Fibroblast of skin of scalp (primary cell): ENCODE data around the gene DNASE1L3.
"Not testable (repeated sequence)": the region's sequence is repeated elsewhere in the genome, so short reads cannot be mapped to it uniquely, and the experiment has no call there.

ENCODE experiments used
- DNase-seq: peaks from one replicate; pipeline ENCODE4 v3.0.0-alpha.2; 2013

The DNASE1L3 gene

DNA sequence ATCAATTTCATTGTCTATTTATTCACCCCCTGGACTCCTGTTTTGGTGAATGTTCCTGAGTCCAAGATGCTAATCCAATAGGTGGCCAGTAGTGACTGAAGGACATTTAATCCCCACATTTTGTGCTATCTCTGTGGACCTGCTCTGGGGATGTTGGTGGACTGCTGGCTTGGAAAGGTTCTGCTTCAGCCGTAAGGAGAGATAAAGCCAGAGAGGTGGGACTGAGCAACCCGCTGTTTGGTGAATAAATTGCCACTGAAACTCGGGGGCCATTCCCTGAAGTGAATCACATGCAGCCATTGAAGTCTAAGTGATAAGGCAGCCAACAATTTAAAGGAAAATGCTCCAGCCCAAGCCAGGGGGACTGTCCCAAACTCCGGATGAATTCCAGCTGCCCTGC lies 25.2 kb upstream of the DNASE1L3 start:
- DNase-seq, result no peak

DNA sequence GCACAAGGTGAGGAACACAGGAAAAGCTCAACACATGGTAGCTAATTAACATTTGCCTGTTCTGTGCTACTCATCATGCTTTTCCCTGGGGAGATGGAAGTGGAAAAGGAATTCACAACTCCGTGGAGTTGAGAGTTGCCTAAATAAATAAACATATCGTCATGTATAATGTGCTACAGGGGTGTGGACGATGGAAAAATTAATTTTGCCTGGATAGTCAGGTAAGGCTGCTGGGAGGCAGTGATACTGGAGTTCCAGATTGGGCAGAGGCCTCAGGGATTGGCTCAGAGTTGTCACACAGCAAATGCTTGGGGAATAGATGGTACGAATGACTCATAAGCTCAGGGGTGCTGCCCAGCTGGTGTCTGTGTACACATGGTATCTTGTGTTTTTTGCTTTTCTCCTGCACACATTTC lies 23.8 kb upstream of the DNASE1L3 start:
- peak; percentile 36 for DNase-seq

DNA sequence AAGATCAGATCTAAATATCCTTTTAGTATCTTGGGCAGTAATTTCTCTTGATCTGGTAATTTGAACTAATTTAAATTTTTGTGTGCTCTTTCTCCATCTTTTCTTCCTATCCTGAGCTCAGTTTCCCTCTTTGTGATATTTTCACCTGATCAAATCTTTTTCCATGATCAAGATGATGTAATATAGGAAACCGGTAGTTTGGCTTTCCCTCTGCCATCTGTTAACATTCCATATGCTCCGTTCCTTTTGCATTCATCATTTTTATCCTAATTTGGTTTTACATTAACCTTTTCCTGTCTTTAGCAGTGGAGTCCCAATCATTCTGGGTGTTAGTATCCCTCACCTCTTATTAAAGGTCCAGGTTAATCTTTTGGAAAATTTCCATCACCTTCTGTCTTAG lies 20.9 kb upstream of the DNASE1L3 start:
- DNase-seq, result peak; percentile 15

DNA sequence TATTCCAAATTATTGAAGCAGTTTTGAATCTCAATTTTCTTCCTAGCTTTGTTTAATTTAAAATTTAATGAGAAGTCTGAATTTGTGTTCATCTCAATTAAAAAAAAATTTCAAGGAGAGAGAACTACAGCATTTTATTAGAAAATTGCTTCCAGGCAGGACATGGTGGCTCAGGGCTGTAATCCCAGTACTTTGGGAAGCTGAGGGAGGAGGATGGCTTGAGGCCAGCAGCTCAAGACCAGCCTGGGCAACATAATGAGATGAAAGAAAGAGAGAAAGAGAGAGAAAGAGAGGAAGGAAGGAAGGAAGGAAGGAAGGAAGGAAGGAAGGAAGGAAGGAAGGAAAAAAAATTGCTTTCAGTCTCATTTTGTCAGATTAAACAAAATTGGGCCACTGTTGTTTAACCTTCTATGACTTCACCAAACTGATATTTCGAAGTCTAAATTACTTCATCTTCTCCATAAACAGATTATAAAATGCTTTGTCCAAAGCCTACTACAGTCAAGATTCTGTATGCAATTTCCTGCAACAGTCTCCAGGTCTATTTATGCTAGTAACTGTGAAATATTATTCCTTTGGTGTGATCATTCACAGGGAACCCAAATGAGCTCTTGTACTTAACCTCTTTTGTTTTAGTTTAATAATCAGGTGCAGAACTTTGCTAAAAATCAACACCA lies 20.2 kb upstream of the DNASE1L3 start:
- no peak for DNase-seq

DNA sequence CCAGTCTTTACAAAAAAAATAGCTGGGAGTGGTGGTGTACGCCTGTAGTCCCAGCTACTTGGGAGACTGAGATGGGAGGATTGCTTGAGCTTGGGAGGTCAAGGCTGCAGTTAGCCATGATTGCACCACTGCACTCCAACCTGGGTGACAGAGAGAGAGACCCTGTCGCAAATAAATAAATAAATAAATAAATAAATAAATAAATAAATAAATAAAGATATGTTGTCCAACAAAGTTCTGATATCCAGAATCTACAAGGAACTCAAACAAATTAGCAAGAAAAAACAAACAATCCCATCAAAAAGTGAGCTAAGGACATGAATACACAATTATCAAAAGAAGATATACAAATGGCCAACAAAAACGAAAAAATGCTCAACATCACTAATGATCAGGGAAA lies 17.2 kb upstream of the DNASE1L3 start:
- DNase-seq, result not testable (repeated sequence)

DNA sequence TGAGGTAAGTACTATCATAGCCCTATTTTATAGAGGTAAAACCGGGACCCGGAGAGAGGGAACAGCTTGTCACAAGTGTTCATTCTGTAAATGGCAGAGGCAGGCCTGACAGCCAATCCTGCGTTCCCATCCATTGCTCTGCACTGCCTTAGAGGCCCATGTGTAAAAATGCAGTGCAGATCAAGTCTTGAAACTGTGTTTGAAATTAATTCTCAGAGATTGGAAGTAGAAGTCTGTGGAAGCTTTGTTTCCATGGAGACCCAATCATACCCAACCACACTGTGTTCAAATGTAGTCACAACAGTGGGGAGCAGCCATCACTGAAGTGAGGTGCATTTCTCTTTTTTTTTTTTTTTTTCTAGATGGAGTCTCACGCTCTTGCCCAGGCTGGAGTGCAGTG lies 13.1 kb upstream of the DNASE1L3 start:
- DNase-seq, result no peak

DNA sequence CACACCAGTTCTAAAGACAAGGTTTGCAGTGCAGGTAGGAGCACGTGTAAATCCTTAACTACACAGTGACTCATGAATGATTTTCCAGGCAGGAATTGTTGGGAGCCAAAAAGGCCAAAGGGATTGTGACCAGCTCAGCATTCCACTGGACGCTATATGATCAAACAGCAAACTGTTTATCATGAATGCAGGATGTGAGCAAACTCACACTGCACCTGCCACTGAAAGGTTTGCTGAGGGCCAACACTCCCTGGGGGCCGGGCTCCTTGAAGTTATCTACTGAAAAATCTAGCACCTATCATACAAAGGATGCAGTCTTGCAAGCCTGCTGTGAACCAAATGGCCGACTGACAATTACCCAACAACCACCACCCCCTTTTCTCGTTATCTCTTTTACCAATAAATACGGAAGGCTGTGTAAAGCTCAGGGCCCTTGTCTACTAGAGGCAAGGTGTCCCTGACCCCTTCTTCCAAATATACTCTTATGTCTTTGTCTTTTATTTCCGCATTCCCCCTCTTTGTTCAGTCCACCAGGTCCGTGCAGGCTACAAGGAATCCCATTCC lies 11.5 kb upstream of the DNASE1L3 start:
- DNase-seq, result no peak

DNA sequence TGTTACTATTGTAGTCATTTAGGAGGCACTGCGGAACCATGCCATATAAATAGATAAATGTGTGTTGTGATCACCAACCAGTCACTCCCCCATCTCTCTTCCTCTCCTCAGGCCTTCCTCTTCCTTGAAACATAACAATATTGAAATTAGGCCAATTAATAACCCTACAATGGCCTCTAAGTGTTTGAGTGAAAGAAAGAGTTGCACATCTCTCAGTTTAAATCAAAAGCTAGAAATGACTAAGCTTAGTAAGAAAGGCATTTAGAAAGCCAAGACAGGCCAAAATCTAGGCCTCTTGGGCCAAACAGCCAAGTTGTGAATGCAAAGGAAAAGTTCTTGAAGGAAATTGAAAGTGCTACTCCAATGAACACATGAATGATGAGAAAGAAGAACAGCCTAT lies 8.1 kb upstream of the DNASE1L3 start:
- no peak for DNase-seq

DNA sequence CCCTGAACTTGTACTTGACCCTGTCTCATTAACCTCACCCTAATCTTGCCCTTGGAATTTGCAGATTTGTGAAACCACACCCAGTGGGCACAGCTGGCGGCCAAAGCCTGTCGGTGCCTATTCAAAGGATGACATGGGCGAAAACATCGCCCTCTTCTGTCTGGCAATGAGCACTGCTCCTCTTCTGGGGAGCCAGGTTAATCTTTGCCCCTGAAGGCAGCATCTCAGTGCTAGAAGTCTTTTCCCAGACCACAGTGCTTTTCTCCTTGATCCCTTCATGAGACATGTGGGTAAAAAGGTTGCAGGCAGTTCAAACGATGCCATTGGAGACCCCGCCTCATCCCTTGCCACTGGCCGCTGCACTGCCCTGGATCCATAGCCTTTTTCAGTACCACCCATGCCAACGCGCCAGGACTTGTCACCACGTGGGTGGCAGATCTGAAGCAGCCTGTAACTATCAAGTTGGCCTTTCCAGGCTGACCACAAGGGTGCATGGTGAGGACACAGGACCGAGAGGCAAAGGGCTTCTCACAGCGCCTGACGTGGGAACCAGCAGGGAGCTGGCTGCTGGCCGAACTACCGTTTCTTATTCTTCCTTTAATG lies 6.5 kb upstream of the DNASE1L3 start:
- peak; percentile 59 for DNase-seq

DNA sequence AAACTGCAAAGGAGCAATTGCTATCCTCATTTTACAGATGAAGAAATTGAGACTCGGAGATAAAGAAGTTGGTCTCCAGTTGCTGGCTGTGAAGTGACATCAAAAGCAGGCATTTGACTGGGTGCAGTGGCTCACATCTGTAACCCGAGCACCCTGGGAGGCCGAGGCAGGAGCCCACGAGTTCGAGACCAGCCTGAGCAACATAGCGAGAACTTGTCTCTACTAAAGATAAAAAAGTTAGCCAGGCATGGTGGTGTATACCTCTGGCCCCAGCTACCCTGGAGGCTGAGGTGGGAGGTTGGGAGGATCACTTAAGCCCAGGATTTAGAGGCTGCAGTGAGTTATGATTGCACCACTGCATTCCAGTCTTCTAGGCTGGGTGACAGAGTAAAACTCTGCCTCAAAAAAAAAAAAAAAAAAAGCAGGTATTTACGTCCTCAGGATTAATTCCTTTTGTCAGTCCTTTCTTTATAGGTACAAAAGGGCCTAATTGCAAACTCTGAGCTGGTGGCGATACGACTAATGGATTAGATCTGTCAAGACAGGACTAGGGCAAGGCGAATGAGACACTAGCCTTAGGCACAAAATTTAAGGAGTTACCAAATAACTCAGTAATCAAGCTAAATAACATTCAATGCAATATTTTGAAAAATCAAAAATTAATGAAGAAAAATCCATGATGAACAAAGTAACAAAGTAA lies 5.9 kb upstream of the DNASE1L3 start:
- no peak for DNase-seq

DNA sequence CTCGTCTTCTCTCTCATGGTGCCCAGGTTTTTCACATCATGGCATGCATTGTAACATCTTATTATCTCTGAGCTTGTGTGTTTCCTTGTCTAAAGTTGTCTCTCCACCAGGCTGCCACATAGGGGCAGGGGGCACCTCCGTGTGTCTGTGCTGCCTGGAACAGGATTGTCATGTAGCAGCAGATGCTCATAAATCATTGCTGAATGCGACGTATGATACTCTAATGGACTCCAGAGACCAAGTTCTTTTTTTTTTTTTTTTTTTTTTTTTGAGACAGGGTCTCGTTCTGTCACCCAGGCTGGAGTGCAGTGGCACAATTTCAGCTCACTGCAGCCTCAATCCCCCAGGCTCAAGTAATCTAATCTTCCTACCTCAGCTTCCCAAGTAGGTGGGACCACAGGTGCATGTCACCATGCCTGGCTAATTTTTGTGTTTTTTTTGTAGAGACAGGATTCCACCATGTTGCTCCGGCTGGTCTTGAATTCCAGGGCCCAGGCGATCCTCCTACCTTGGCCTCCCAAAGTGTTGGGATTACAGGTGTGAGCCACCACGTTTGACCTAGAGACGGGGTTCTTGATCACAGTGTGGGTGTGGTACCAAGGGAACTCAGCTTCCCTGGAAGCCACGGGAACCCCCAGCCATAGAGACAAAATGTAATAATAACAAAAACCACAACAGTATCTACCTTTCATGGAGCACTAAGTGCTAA lies 4.7 kb upstream of the DNASE1L3 start:
- DNase-seq, result no peak

DNA sequence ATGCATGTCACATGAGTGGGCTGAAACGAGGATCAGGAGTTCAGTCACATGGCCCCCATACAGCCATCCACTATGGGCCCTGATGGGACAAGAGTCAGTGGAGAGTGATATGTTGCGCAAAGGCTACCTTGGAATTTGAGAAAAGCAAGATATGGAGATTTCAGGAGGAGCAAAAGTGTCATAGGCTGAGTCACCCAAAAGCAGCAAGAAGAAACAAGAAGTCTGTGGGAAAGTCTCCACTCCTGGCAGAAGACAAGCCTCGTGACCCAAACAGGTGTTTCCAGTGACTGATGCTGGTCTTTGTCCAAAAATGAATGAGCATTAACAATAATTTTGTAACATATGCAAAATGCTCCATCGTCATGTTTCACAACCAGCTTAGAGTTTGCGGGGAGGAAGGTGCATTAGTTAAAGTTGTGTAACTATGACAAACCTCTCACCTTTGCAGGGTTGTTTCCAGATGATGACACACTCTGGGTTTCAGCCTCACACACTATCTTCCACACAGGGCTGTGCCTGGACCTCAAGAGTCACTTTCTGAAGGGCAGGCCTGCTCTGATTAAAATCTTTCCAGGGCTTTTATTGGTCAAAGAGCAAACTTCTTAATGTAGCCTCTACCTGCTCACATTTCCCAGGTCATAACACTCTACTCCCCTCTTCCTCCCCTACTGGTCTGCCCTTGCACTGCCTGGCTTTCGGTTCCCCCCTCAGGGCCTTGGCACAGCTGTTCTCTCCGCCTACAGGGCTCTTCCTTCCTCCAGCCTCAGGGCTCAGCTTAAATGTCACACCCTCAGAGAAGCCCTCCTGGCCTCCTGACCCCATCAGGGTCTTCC lies 3.9 kb upstream of the DNASE1L3 start:
- DNase-seq, result peak; percentile 10

DNA sequence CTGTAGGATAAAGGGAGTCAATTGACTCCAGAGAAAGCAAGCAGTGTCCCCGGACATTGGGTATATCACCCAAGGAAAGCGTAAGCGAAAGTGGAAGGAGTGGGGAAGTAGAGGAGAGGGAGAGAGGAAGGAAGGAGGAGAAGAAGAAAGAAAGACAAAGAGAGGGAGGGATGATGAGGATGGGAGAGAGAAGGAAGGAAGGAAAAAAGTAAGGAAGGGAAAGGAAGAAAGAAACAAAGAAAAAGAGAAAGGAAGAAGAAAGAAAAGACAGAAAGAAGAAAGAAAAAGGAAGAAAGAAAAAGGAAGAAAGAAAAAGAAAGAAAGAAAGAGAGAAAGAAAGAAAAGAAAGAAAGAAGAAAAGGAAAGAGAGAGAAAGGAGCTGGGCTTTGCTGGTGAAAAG lies 839 bp downstream of the DNASE1L3 start:
- no peak for DNase-seq

DNA sequence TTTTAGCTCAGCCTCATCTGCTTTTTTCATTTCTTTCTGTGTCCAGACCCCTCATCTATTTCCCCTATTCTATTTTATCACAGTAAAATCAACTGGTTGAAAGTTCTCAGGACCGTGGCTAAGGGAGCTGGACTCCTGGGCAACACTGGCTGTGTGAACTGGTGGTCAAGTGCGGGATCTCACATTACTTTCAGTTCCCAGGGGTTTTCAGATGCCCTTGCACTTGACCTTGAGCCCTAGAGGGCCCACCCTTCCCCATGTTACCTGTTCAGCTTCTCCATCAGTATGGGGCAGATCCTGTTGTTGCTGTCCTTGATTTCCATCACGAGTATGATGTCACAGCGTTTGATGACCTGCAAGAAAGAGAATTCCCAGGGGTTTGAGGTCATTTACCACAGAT lies 2.8 kb downstream of the DNASE1L3 start:
- no peak for DNase-seq

DNA sequence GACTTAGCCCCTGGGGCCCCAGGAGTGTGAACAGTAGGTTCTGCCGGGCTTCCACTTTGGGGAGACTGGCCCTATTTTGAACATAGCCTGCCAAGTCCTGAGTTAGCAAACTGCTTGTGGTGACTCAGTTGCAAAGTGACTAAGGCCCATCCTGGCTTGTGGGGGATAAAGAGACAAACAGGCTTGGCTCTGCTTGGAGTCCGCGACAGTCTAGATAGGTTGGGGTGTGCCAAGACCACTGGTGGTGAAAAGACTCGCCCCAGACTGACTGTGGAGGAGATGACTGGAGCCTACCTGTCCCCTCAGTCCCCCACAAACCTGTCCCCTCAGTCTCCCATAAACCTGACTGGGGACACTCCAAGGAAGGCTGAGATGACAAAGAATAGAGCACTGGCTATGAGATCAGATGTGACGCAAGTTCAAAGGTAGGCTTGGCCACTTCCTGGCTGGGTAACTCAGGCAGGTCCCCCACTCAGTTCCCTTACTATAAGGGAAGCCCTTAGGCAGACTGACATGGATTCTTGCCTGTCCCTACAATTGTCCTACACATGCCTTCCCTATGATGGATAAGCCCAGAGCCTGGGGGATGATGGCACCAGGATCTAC lies 4.3 kb downstream of the DNASE1L3 start:
- DNase-seq, result peak; percentile 20

DNA sequence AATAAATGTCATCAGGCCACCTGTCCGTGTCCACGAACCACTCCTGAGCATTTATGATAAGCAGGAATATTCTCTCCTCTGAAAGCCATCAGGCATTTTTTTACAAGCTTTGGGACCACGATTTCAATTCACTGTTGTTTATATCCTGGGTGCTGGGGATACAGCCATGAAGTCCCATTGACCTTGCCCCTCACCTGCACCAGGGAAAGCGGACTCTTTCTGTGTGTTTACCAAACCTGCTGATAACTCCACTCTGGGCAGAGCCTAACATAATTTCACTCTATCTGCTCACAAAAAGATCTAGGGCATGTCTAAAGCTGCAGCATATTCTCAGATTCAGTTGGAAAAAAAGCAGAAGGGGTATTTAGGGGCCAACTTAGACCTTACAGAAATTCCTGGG lies 4.8 kb downstream of the DNASE1L3 start:
- no peak for DNase-seq

DNA sequence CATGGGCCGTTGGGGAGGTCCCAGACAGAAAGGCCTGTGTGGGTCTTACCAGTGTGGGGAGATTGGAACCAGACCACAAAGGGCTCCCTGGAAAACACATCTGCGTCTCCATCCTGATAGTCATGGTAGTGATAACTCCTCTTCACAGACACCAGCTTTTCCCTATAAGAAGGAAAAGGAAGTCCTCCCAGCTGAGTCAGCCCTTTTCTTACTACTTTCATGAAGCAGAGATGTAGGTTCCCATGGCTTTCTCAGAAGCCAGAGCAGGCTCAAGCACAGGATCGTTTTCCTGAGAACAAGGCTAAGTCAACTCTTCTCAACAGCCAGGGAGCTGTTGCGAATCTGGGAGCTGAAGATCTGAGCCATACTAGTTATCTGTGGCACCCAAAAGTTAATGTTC lies 6.1 kb downstream of the DNASE1L3 start:
- DNase-seq, result no peak

DNA sequence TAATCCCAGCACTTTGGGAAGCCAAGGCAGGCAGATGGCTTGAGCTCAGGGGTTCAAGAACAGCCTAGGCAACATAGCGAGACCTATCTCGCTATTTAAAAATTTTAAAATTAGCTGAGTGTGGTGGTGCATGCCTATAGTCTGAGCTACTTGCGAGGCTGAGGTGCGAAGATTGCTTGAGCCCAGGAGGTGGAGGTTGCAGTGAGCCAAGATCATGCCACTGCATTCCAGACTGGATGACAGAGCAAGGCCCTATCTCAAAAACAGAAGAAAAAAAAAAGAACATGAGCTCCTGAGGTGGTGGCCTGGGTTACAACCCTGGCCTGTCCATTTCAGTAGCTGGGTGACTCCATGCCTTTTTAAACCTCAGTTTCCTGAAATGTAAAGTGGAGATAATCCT lies 7.2 kb downstream of the DNASE1L3 start:
- no peak for DNase-seq

DNA sequence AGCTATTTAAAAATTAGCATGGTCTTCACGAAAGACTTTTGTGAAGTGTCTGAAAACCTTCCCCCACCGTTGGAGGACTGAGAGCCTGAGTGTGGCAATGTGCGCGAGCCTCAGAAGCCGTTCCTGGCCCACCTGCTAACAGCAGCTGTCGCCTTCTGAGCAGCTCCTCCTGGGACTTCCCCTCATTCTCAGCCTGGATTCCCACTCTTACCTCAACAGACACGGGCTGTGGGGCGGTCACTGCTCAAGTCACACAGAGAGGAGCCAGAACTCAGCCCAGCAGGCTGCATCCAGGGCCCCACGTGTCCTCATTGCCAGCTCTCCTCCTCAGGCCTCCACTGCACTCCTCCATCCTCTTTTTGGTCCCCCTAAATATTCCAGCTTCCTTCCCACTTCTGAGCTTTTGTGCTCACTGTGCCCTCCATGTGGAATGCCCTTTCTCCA lies 7.8 kb downstream of the DNASE1L3 start:
- DNase-seq, result no peak

DNA sequence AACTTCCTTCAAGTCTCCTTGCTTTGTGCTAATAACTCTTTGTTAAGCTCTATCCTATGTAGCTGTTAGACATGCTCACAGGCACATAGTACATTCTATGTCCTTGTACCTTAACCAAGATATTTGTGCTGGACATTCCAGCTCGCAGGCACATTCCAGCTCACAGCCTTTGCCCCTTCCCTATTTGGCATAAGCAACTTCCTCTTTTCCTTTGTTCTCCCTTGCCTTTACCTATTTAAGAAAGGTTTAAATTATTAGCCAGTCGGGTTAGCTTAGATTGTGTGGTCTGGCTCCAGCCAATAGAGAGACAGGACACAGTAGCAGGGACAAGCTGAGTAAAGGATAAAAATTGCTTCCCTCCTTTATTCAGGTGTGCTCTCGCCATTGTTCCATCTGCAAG lies 9.3 kb downstream of the DNASE1L3 start:
- DNase-seq, result not testable (repeated sequence)

DNA sequence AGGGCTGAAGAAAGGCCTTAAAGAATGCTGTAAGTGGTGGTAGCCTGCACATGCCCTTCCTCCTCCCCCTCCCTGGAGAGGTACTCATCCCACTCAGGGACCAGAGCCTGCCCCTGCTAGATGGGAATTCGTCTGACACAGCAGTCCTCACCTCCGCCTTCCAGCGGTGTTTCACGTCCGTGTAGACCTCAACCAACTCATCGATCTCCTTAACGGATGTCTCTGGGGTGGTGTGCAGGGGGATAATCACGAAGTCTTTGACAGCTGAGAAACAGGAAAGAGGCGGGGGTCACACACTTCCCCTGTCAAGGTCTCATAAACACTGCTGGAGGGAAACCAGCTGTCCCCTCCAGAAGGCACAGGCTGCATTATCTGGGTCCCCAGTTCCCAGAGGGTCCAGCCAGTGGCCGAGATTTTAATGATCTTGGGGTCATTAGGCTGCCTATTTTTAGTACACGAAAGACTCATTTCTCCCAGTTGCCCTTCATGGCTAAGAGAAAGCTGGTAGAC lies 9.9 kb downstream of the DNASE1L3 start:
- no peak for DNase-seq
